Measurements from ENCODE around the gene ZNF292. TPM values are rescaled to one million over a fixed set of nuclear protein-coding genes. Genes with fewer than 3 reads are reported as not detected.
A peak's percentile ranks its signal among the peaks of the same experiment; 100 is the strongest.
"Not testable (repeated sequence)": the region's sequence is repeated elsewhere in the genome, so short reads cannot be mapped to it uniquely, and the experiment has no call there.

The ZNF292 gene
- total and polyA plus RNA-seq, 2 donors (not counting 1 experiment from before 2014, with no cell fraction given), result 14.3 to 23.6 TPM

- peak; percentile 3 to 37 for DNase-seq (ENCODE audit: low read depth in 2 of 2)
- no peak overlapping the region for H3K9ac ChIP-seq (ENCODE audit: insufficient read depth, low read length)
Measured at GRCh38 chr6:87297119-87297518, 141.8 kb downstream of the ZNF292 start.

GRCh38 chr6:87301277-87301676 lies 145.9 kb downstream of the ZNF292 start:
- not testable (repeated sequence) for H3K36me3 ChIP-seq (ENCODE audit: control insufficient read depth, insufficient read depth, low read length); H3K9ac ChIP-seq (ENCODE audit: insufficient read depth, low read length); H3K9me3 ChIP-seq (ENCODE audit: control insufficient read depth, insufficient read depth, low read depth, low read length); H3K4me3 ChIP-seq (replicated peaks in 1 of 4; ENCODE audit: control extremely low read depth in 1 of 4, insufficient read depth in 1 of 4, low read depth in 3 of 4, low read length in 4 of 4); H3K4me2 ChIP-seq (ENCODE audit: extremely low read depth, insufficient read depth, low read length); H3K4me1 ChIP-seq (ENCODE audit: control insufficient read depth, extremely low read depth, insufficient read depth, low read length); H2AFZ ChIP-seq (ENCODE audit: low read length); H3K79me2 ChIP-seq (ENCODE audit: control insufficient read depth, insufficient read depth, low read length); DNase-seq (ENCODE audit: low read depth in 2 of 2); H4K20me1 ChIP-seq (ENCODE audit: control insufficient read depth, extremely low read depth, insufficient read depth, low read length); H3K27me3 ChIP-seq (ENCODE audit: control insufficient read depth, insufficient read depth, low read length); H3K27ac ChIP-seq (ENCODE audit: insufficient read depth, low read length)

More at GRCh38 chr6:87297119-87297518, 141.8 kb downstream of the ZNF292 start:
- Histone ChIP-seq H3K4me2 (ENCODE audit: extremely low read depth, insufficient read depth, low read length) (no peak overlapping the region), H4K20me1 (ENCODE audit: control insufficient read depth, extremely low read depth, insufficient read depth, low read length) (no peaks in the 10 kb centered on the region), H3K4me1 (ENCODE audit: control insufficient read depth, extremely low read depth, insufficient read depth, low read length) (no peaks in the 10 kb centered on the region), H3K36me3 (ENCODE audit: control insufficient read depth, insufficient read depth, low read length) (no peaks in the 10 kb centered on the region), H3K79me2 (ENCODE audit: control insufficient read depth, insufficient read depth, low read length) (no peaks in the 10 kb centered on the region), H3K9me3 (ENCODE audit: control insufficient read depth, insufficient read depth, low read depth, low read length) (no peaks in the 10 kb centered on the region), H2AFZ (ENCODE audit: low read length) (no peak overlapping the region), H3K27ac (ENCODE audit: insufficient read depth, low read length) (no peak overlapping the region), H3K4me3 (replicated peaks in 1 of 4; ENCODE audit: control extremely low read depth in 1 of 4, insufficient read depth in 1 of 4, low read depth in 3 of 4, low read length in 4 of 4) (no peak overlapping the region), H3K27me3 (ENCODE audit: control insufficient read depth, insufficient read depth, low read length) (no peaks in the 10 kb centered on the region)
- no peak for TF ChIP-seq CTCF (conservative IDR thresholded peaks at IDR 0.05 in 1 of 2, IDR thresholded peaks at IDR 0.05 in 1 of 2; ENCODE audit: low read depth in 1 of 2, low read length in 2 of 2)
- no peak for TF ChIP-seq EZH2 (IDR thresholded peaks at IDR 0.05; ENCODE audit: low read length, missing control alignments)

GRCh38 chr6:87308970-87309369 lies 153.6 kb downstream of the ZNF292 start:
- Histone ChIP-seq H3K36me3 (ENCODE audit: control insufficient read depth, insufficient read depth, low read length) (no peaks in the 10 kb centered on the region), H4K20me1 (ENCODE audit: control insufficient read depth, extremely low read depth, insufficient read depth, low read length) (no peaks in the 10 kb centered on the region), H3K27me3 (ENCODE audit: control insufficient read depth, insufficient read depth, low read length) (no peaks in the 10 kb centered on the region), H3K9ac (ENCODE audit: insufficient read depth, low read length) (no peak overlapping the region), H3K9me3 (ENCODE audit: control insufficient read depth, insufficient read depth, low read depth, low read length) (no peaks in the 10 kb centered on the region), H3K4me1 (ENCODE audit: control insufficient read depth, extremely low read depth, insufficient read depth, low read length) (no peaks in the 10 kb centered on the region), H3K4me2 (ENCODE audit: extremely low read depth, insufficient read depth, low read length) (no peak overlapping the region), H3K27ac (ENCODE audit: insufficient read depth, low read length) (no peak overlapping the region), H3K4me3 (replicated peaks in 1 of 4; ENCODE audit: control extremely low read depth in 1 of 4, insufficient read depth in 1 of 4, low read depth in 3 of 4, low read length in 4 of 4) (no peak overlapping the region), H2AFZ (ENCODE audit: low read length) (no peak overlapping the region), H3K79me2 (ENCODE audit: control insufficient read depth, insufficient read depth, low read length) (no peaks in the 10 kb centered on the region)
- no peak for DNase-seq (ENCODE audit: low read depth in 2 of 2)
- no peak for TF ChIP-seq CTCF (conservative IDR thresholded peaks at IDR 0.05 in 1 of 2, IDR thresholded peaks at IDR 0.05 in 1 of 2; ENCODE audit: low read depth in 1 of 2, low read length in 2 of 2)
- no peak for TF ChIP-seq EZH2 (IDR thresholded peaks at IDR 0.05; ENCODE audit: low read length, missing control alignments)
